ENCODE measurements around the gene CAMK4. TPM values are rescaled to one million over a fixed set of nuclear protein-coding genes. Genes with fewer than 3 reads are reported as not detected.

The CAMK4 gene
- total RNA-seq, 4 donors from 2014 or later: 0.45 to 2.5 (median 1.4) TPM

DNA sequence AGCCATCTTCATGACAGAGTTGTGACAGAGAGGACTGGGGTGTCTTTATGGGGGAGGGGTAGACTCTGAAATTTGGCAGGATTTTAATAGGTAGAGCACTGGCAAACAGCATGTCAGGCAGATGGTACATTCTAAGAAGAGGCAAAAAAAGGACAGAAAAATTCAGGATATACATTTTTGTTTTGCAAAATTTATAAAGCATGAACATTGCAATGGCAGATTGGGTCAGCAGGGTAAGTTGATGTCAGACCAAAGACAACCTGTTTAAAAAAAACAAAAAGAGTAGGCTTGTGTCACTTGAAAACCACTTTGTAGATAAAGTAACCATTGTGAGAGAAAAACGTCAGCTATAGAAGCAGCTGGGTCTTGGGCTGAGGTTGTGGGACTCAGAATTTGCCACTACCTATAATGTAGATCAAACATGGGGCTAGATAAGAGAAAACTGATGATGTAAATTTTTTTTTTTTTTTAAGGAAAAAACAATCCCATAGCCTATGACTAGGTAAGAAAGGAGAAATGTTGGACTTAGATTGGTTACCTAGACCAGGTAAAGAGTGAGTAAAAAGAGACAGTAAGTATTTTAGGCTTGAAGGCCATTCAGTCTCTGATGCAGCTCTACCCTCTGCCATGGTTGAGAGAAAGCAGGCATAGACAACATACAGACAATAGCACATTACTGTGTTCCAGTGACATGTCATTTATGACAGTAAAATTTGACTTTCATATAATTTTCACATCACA, 8.3 kb downstream of the CAMK4 start:
- Histone ChIP-seq H3K27ac (no peak overlapping the region), H3K27me3 (no peaks in the 10 kb centered on the region), H3K4me1 (no peaks in the 10 kb centered on the region), H3K9me3 (no peaks in the 10 kb centered on the region), H3K36me3 (no peaks in the 10 kb centered on the region), H3K4me3 (replicated peaks in 1 of 3) (no peak overlapping the region)
- no peak for DNase-seq
- intact Hi-C loops (cut with DNase I): no loop called here
- WGBS, 2 donors: 35 to 44% methylated on average over 1 of the region's 1 CpG
- TF ChIP-seq POLR2A (IDR thresholded peaks at IDR 0.05) (no peak), CTCF (IDR thresholded peaks at IDR 0.05) (no peak)

DNA sequence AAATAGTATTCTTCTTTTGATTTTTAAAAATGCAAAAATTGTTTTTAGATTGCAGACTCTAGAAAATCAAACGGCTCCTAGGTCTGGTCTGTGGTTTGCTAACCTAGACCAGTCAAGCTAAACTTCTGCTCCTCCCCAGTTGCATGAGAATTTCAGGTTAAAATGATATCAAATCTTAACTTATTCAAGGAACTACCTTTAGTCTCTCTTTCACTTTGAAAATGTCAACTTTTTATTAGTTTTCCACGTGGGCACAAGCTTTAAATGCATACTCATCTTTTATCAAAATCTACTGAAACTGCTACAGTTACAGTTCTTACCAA, 8.8 kb downstream of the CAMK4 start:
- TF ChIP-seq POLR2A (IDR thresholded peaks at IDR 0.05) (no peak), CTCF (IDR thresholded peaks at IDR 0.05) (no peak)
- Histone ChIP-seq H3K27ac (no peak overlapping the region), H3K9me3 (no peaks in the 10 kb centered on the region), H3K27me3 (no peaks in the 10 kb centered on the region), H3K36me3 (no peaks in the 10 kb centered on the region), H3K4me3 (replicated peaks in 1 of 3) (no peak overlapping the region), H3K4me1 (no peaks in the 10 kb centered on the region)
- WGBS, 2 donors: 66 to 74% methylated on average over 2 of the region's 2 CpGs
- DNase-seq: no peak
- intact Hi-C loops (cut with DNase I): no loop called here

- Histone ChIP-seq H3K4me1 (no peaks in the 10 kb centered on the region), H3K9me3 (no peaks in the 10 kb centered on the region), H3K27me3 (no peaks in the 10 kb centered on the region), H3K4me3 (replicated peaks in 1 of 3) (no peak overlapping the region), H3K27ac (no peak overlapping the region), H3K36me3 (no peaks in the 10 kb centered on the region)
- no peak for DNase-seq
- intact Hi-C loops (cut with DNase I): no loop called here
- 68 to 81% methylated on average over 2 of the region's 2 CpGs for WGBS, 2 donors
- no peak for TF ChIP-seq CTCF (IDR thresholded peaks at IDR 0.05)
- no peak for TF ChIP-seq POLR2A (IDR thresholded peaks at IDR 0.05)
These were observed 9.9 kb downstream of the CAMK4 start for GRCh38 chr5:111234125-111234524.

DNA sequence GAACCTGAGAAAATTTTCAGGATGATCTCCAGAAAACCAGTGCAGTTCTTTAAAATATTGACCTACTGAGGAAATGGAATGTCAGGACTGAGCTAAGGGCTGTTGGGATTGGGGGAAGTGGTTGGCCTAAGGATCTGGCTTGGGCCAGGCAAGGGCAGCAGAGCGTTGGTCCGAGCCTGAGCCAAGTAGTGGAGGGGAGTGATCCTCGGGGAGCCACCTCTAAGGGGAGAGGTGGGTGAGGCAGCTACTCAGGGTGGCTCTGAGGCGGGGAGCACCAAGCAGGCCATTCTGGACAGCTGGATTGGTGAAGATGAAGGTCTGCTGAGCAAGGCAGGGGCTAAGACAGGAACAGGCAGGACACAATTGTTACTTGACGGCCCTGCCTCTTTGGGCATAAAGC, 11.5 kb downstream of the CAMK4 start:
- no peak overlapping the region for H3K27ac ChIP-seq
- 88% methylated on average over 5 of the region's 5 CpGs for WGBS, 2 donors
- no peak for DNase-seq
- TF ChIP-seq POLR2A (IDR thresholded peaks at IDR 0.05): no peak
- no peak for TF ChIP-seq CTCF (IDR thresholded peaks at IDR 0.05)
- no peaks in the 10 kb centered on the region for H3K9me3 ChIP-seq
- H3K36me3 ChIP-seq: no peaks in the 10 kb centered on the region
- no peaks in the 10 kb centered on the region for H3K27me3 ChIP-seq
- intact Hi-C loops (cut with DNase I): no loop called here
- H3K4me3 ChIP-seq (replicated peaks in 1 of 3): no peak overlapping the region
- no peaks in the 10 kb centered on the region for H3K4me1 ChIP-seq

GRCh38 chr5:111236348-111236747, 12.2 kb downstream of the CAMK4 start:
- no peak overlapping the region for H3K27ac ChIP-seq
- WGBS, 2 donors: 87 to 90% methylated on average over 2 of the region's 2 CpGs
- H3K4me1 ChIP-seq: no peaks in the 10 kb centered on the region
- H3K36me3 ChIP-seq: no peaks in the 10 kb centered on the region
- no peaks in the 10 kb centered on the region for H3K9me3 ChIP-seq
- no peak for TF ChIP-seq POLR2A (IDR thresholded peaks at IDR 0.05)
- TF ChIP-seq CTCF (IDR thresholded peaks at IDR 0.05): no peak
- H3K27me3 ChIP-seq: no peaks in the 10 kb centered on the region
- intact Hi-C loops (cut with DNase I): no loop called here
- no peak overlapping the region for H3K4me3 ChIP-seq (replicated peaks in 1 of 3)
- DNase-seq: no peak

Data from thyroid gland (tissue), 4 donors.